ENCODE data around the gene FAM168A. TPM values are rescaled to one million over a fixed set of nuclear protein-coding genes. Genes with fewer than 3 reads are reported as not detected.
"Not testable (repeated sequence)": the region's sequence is repeated elsewhere in the genome, so short reads cannot be mapped to it uniquely, and the experiment has no call there.

Gene FAM168A
- total RNA-seq, 2 donors from 2014 or later, result 30.9 to 40.8 TPM

DNA sequence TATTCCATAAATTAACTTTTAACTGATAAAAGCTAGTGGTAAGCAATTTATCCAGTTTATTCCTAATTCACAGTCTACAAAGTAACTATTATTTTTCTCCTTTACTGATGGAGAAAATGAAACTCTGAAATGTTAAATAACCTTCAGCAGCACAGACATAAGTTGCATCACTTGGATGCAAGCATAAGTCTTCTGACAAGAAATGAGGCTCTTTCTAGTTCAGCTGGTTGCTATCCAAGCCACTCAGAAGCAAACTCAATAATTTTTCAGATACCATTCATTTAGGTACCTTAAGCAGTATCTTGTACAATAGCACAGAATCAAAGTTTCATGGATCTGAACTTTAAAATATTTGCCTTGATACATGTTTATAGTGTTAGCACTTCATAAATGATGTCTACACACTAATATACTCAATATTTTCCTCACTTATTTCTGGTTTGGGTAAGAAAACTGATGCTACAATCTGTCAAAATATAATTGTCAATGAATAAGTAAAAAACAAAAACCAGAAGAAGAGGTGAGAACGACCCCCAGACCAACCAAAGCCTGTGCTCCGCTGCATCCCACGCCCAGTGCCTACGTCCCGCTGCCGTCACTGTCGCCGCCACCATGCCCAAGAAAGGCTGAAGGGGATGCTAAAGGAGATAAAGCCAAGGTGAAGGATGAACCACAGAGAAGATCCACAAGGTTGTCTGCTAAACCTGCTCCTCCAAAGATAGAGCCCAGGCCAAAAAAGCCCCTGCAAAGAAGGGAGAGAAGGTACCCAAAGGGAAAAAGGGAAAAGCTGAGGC lies 18.1 kb downstream of the FAM168A start:
- TF ChIP-seq, protein P1, sequence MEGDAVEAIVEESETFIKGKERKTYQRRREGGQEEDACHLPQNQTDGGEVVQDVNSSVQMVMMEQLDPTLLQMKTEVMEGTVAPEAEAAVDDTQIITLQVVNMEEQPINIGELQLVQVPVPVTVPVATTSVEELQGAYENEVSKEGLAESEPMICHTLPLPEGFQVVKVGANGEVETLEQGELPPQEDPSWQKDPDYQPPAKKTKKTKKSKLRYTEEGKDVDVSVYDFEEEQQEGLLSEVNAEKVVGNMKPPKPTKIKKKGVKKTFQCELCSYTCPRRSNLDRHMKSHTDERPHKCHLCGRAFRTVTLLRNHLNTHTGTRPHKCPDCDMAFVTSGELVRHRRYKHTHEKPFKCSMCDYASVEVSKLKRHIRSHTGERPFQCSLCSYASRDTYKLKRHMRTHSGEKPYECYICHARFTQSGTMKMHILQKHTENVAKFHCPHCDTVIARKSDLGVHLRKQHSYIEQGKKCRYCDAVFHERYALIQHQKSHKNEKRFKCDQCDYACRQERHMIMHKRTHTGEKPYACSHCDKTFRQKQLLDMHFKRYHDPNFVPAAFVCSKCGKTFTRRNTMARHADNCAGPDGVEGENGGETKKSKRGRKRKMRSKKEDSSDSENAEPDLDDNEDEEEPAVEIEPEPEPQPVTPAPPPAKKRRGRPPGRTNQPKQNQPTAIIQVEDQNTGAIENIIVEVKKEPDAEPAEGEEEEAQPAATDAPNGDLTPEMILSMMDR (IDR thresholded peaks at IDR 0.05), result no peak
- no peak for DNase-seq (ENCODE audit: low spot score)
- Histone ChIP-seq H3K36me3 (no peaks in the 10 kb centered on the region), H3K9me3 (no peaks in the 10 kb centered on the region), H3K4me3 (no peak overlapping the region), H3K4me1 (peaks cover 0 to 4% of the 10 kb centered on the region in 2 donors), H3K27ac (no peak overlapping the region), H3K27me3 (no peaks in the 10 kb centered on the region)

DNA sequence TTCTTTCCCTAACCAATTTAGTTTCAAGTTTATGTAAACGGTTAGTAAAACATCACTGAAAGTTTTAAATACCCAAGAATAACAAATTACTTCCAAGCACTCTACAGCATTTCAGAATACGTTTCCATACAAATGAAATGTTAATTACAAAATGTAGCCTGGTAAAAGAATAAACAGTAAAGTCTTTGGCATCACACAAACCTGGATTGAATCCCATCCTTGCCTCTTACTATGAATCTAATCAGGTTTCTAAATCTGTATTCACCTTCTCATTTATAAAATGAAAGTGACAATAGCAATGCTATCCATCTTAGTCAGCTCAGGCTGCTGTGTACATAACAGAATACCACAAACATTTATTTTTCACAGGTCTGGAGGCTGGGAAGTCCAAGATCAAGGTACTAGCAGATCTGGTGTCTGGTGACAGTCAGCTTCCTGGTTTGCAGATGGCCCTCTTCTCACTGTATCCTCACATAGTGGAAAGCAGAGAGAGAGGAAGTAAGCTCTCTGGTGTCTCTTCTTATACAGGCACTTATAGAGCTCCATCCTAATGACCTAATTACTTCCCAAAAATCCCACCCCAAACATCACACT lies 19.2 kb downstream of the FAM168A start:
- DNase-seq (ENCODE audit: low spot score), result no peak
- no peak overlapping the region for H3K27ac ChIP-seq
- H3K4me1 ChIP-seq, result peaks cover 0 to 7% of the 10 kb centered on the region in 2 donors
- TF ChIP-seq, protein P1 (IDR thresholded peaks at IDR 0.05), result no peak
- no peaks in the 10 kb centered on the region for H3K9me3 ChIP-seq
- H3K27me3 ChIP-seq, result no peaks in the 10 kb centered on the region
- no peak overlapping the region for H3K4me3 ChIP-seq
- no peaks in the 10 kb centered on the region for H3K36me3 ChIP-seq

DNA sequence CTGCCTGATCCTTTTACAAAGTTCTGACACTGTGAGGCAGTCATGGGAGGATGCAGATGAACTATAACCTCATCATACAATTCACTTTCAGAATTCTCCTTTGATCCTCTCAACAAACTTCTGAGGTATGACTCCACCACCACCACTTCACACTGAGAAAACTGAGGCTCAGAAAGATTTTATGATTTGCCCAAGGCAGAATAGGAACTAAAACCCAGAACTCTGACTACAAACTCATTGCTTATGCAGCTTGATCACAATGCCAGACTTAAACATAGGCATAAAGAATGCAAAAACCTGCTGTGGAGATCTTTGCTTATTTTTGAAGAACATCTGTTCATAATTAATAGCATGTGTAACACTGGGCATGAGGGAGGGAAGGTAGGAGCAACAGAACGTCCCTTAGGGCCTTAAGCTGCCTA lies 20.4 kb downstream of the FAM168A start:
- peaks cover 0 to 10% of the 10 kb centered on the region in 2 donors for H3K4me1 ChIP-seq
- H3K9me3 ChIP-seq, result no peaks in the 10 kb centered on the region
- H3K27ac ChIP-seq, result no peak overlapping the region
- no peaks in the 10 kb centered on the region for H3K27me3 ChIP-seq
- DNase-seq (ENCODE audit: low spot score), result no peak
- TF ChIP-seq, protein P1 (IDR thresholded peaks at IDR 0.05), result no peak
- no peaks in the 10 kb centered on the region for H3K36me3 ChIP-seq
- no peak overlapping the region for H3K4me3 ChIP-seq

DNA sequence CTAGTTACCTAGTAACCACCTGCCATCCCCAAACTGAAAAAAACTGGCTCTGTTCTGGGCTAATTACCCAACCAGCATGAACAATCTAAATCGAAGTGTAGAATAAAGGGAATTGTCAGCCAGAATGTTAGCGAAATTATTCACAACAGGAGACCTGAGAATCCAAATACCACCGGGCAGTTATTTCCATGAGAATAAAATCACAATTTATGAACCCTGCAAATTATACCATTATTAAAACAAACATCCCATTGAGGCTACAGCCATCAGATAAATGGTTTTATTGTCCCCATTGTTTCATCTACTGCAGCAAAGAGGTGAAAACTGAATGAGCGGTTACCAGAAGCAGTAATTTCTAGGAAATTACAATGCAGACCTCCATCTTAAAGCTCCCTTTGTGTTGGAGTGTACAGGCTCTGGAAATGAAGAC lies 21.7 kb downstream of the FAM168A start:
- H3K36me3 ChIP-seq, result no peaks in the 10 kb centered on the region
- TF ChIP-seq, protein P1 (IDR thresholded peaks at IDR 0.05), result no peak
- no peak for DNase-seq (ENCODE audit: low spot score)
- H3K4me1 ChIP-seq, result peaks cover 0 to 10% of the 10 kb centered on the region in 2 donors
- no peak overlapping the region for H3K4me3 ChIP-seq
- H3K27me3 ChIP-seq, result no peaks in the 10 kb centered on the region
- H3K27ac ChIP-seq, result no peak overlapping the region
- H3K9me3 ChIP-seq, result no peaks in the 10 kb centered on the region

DNA sequence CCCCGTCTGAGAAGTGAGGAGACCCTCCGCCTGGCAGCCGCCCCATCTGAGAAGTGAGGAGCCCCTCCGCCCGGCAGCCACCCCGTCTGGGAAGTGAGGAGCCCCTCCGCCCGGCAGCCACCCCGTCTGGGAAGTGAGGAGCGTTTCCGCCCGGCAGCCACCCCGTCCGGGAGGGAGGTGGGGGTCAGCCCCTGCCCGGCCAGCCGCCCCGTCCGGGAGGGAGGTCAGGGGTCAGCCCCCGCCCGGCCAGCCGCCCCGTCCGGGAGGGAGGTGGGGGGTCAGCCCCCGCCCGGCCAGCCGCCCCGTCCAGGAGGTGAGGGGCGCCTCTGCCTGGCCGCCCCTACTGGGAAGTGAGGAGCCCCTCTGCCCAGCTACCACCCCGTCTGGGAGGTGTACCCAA lies 25.9 kb downstream of the FAM168A start:
- not testable (repeated sequence) for H3K36me3 ChIP-seq; H3K4me3 ChIP-seq; H3K27me3 ChIP-seq; DNase-seq (ENCODE audit: low spot score); H3K9me3 ChIP-seq; H3K27ac ChIP-seq
- H3K4me1 ChIP-seq, result peaks cover 0 to 12% of the 10 kb centered on the region in 2 donors

DNA sequence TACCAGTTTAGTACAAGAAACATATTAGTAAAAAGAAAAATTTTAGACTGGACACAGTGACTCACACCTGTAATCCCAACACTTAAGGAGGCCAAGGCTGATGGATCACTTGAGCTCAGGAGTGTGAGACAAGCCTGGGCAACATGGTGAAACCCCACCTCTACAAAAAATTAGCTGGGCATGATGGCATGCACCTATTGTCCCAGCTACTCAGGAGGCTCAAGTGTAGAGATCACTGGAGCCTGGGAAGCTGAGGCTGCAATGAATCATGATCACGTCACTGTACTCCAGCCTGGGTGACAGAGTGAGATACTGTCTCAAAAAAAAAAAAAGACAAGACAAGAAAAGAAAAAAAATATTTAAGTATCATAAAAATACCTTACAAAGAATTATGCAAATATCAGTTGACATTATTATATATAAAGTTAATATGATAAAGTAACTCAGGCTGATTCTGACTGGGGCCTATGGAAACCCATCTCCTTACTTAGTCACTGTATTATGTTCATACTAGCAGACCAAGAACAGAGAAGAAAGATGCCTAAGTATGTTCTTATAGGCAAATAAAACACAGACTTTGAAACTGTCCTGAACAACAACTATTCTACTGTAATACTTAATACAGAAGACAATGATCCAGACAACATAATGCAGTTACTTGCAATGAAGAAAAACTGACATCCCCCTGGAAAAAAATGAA lies 27.3 kb downstream of the FAM168A start:
- DNase-seq (ENCODE audit: low spot score), result no peak
- Histone ChIP-seq H3K27ac (no peak overlapping the region), H3K27me3 (no peaks in the 10 kb centered on the region)

More for the DNA sequence above, 27.3 kb downstream of the FAM168A start:
- Histone ChIP-seq H3K4me1 (peaks cover 0 to 20% of the 10 kb centered on the region in 2 donors), H3K36me3 (no peaks in the 10 kb centered on the region), H3K4me3 (no peak overlapping the region), H3K9me3 (no peaks in the 10 kb centered on the region)
- TF ChIP-seq, protein P1 (IDR thresholded peaks at IDR 0.05), result no peak
